Activated CD4-positive, alpha-beta memory T cell treated with anti-CD3 and anti-CD28 coated beads for 36 hours (primary cell): ENCODE results near the gene GTF2A1. TPM values are rescaled to one million over a fixed set of nuclear protein-coding genes. Genes with fewer than 3 reads are reported as not detected.

Experiments
- CTCF ChIA-PET: fragments of 350-600 bp; sonication (Branson Sonifier 250); formaldehyde crosslinking; loops from one replicate; lab custom pipeline; 2021; ENCODE audit warnings: antibody characterized with exemption, inconsistent platforms; lab: Charles Lee
- POLR2A ChIA-PET: fragments of 350-600 bp; sonication (Branson Sonifier 250); formaldehyde crosslinking; loops from one replicate; lab custom pipeline; 2021; ENCODE audit warnings: antibody characterized with exemption; lab: Charles Lee
- DNase-seq: peaks from one replicate; pipeline ENCODE4 v3.0.0-alpha.2; 2020
- H3K27ac Mint-ChIP-seq: one replicate; pipeline ENCODE4 v1.8.0; 2021; ENCODE audit warnings: mixed read lengths
- H3K27me3 Mint-ChIP-seq: one replicate; pipeline ENCODE4 v1.8.0; 2021; ENCODE audit warnings: mixed read lengths
- H3K36me3 Mint-ChIP-seq: one replicate; pipeline ENCODE4 v1.8.0; 2021; ENCODE audit warnings: mixed read lengths
- H3K4me1 Mint-ChIP-seq: one replicate; pipeline ENCODE4 v1.8.0; 2021; ENCODE audit warnings: low read depth, mixed read lengths
- H3K4me3 Mint-ChIP-seq: one replicate; pipeline ENCODE4 v1.8.0; 2021; ENCODE audit warnings: mild to moderate bottlenecking, mixed read lengths
- H3K9me3 Mint-ChIP-seq: one replicate; pipeline ENCODE4 v1.8.0; 2021; ENCODE audit warnings: mixed read lengths
- intact Hi-C: fragments of 100-400 bp; cut with micrococcal nuclease; formaldehyde crosslinking; loops from one replicate; pipeline ENCODE4 v1.15.1; 2023
- total RNA-seq, 2 experiments: library from RNA; stranded (reverse); gene quantifications; one replicate each; pipeline ENCODE4 v1.2.3, GENCODE V29; 2021

GTF2A1 gene
- total RNA-seq, 2 experiments from 2014 or later = 38.9 to 40.1 TPM

DNA sequence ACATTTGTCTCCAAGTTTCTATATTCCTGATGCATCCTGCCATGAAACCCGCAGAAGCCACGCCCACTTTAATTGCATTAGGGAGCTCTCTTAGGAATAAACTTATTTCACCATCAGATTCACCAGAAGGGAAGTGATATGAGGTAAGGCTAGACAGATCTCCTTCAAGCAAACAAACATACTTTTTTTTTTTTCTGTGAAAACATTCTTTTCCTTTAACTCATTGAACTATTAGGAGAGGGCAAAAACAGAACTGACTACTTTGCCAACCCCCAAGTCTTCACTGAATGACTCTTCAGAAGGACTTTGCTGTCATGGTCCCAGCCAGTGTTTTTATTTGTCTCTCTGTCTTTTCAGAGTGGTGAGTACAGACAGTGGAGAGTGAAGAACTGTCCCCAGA lies 48.4 kb downstream of the GTF2A1 start:
- Mint-ChIP-seq H3K9me3 (no peaks in the 10 kb centered on the region), H3K27me3 (no peaks in the 10 kb centered on the region), H3K4me3 (no peak overlapping the region), H3K27ac (no peak overlapping the region), H3K36me3 (peaks cover 1% of the 10 kb centered on the region), H3K4me1 (peaks cover 22% of the 10 kb centered on the region)
- ChIA-PET POLR2A (no interaction called here), CTCF (interaction anchor here (0.6 to 4.0 kb wide), 6 partner anchors 11 to 1958 kb away, joined by 3 to 33 read pairs (median 4); no protein-coding TSS in a partner anchor)
- no peak for DNase-seq
- intact Hi-C loops = no loop called here

DNA sequence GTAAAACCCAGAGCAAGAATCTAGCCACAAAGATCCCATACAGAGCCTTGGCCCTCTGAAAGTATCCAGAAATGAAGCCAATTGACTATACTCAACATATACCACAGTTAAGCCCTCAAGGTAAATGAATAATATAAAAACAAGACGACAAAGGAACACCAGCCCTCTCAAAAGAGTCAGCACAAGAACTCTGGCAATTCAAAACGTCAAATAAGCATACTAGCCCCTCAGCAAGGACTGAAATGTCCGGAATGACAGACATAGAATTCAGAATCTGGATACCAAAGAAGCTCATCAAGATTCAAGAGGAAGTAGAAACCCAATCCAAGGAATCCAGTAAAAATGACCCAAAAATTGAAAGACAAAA lies 49.9 kb downstream of the GTF2A1 start:
- Mint-ChIP-seq H3K27ac (peak overlapping the region; percentile 93), H3K4me3 (peak overlapping the region; percentile 85), H3K4me1 (peaks cover 17% of the 10 kb centered on the region), H3K9me3 (no peaks in the 10 kb centered on the region), H3K27me3 (no peaks in the 10 kb centered on the region), H3K36me3 (no peaks in the 10 kb centered on the region)
- ChIA-PET CTCF (interaction anchor here (0.7 to 4.0 kb wide), 22 partner anchors 9 to 218 kb away, joined by 3 to 33 read pairs (median 5); partner anchors contain the start of genes GTF2A1 and TSHR), POLR2A (interaction anchor here (1.0 kb wide), 1 partner anchor 17 kb away, joined by 3 read pairs; no protein-coding TSS in a partner anchor)
- DNase-seq = no peak
- intact Hi-C loops = loop anchor here (1.0 to 2.0 kb wide), 8 partner anchors 18 to 293 kb away; partner anchors contain the start of genes CEP128 and TSHR

DNA sequence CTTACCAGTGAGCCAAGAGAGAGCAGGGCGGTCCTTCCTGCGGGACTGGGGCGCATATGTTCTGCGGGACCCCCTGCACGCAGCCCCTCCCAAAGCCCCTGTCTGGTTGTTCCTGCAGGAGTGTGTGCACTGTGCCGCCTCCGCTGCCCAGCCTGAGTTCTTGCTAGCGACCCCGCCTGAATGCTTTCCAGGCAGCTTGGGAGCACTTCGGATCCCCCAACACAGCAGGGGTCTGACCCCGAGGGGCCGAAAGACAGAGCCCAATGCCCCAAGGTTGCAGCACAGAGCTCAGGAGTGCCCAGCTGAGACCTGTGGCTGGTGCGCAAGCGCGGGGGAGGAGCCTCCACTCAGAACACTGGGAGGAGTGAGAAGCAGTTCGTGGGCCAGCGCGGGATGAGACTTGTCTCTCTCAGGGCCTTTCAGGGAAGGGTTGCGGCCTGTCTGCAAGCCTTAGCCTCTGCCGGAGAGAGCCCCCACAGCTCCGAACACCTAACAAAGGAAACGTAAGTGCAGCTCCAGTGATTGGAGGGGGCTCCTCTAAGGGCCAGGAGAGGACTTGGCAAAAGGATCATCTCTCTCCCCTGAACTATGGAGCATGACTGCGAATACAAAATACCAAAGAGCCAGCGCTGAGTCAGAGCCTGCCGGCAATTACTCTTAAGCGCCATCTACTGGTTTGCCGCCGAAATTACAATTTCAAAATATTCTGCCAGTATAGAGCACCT lies 50.5 kb downstream of the GTF2A1 start:
- DNase-seq = peak; percentile 92
- intact Hi-C loops = loop anchor here (1.0 to 2.0 kb wide), 8 partner anchors 17 to 294 kb away; partner anchors contain the start of genes CEP128 and TSHR
- Mint-ChIP-seq H3K9me3 (no peaks in the 10 kb centered on the region), H3K4me1 (peaks cover 17% of the 10 kb centered on the region), H3K4me3 (peak overlapping the region; percentile 85), H3K27ac (peak overlapping the region; percentile 93), H3K36me3 (no peaks in the 10 kb centered on the region), H3K27me3 (no peaks in the 10 kb centered on the region)
- CTCF ChIA-PET = interaction anchor here (0.6 to 4.0 kb wide), 28 partner anchors 8 to 340 kb away, joined by 3 to 33 read pairs (median 4); partner anchors contain the start of genes GTF2A1 and TSHR
- POLR2A ChIA-PET = interaction anchor here (0.8 to 1.3 kb wide), 5 partner anchors 10 to 51 kb away, joined by 3 to 7 read pairs (median 3); partner anchors contain the start of gene GTF2A1

DNA sequence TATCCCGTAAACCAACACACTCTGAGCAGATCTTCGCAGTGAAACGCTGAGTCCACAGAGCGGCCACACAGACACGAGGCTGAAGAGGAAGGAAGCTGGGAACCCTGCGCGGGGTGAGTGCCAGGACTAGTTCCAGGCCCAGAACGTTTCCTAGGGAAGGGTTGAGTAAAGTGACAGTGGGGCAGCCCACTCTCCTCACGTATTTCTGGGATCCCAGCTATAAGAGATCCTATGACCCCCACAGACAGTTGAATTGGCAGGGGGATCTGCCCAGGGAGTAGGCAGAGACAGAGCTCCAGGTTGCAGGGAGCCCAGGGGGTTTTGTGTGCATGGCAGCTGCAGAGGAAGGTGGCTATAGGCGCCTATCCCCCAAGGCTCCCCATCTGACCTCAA lies 51.1 kb downstream of the GTF2A1 start:
- Mint-ChIP-seq H3K4me1 (peaks cover 20% of the 10 kb centered on the region), H3K27ac (peak overlapping the region; percentile 93)
- CTCF ChIA-PET = interaction anchor here (0.6 to 4.0 kb wide), 23 partner anchors 8 to 341 kb away, joined by 3 to 33 read pairs (median 4); partner anchors contain the start of genes GTF2A1 and TSHR

DNA sequence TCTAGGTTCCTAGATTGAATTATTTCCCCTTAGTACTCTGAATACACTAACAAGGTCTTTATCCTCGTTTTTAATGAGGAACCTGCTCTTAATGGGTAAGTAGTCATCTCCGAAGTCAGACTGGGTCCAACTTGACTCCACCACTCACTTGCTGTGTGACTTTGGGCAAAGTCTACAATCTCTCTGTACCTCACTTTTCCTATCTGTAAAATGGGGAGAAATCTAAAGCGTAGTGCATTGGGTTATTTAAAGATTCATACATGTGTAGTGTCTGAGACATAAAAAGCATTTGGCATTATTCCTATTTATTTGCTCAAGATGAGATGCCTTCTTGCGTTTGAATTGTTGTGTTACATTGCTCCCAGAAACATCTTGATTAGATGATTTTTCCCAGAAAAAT lies 51.5 kb downstream of the GTF2A1 start:
- Mint-ChIP-seq H3K36me3 (no peaks in the 10 kb centered on the region), H3K9me3 (no peaks in the 10 kb centered on the region), H3K27ac (peak overlapping the region; percentile 93), H3K4me1 (peaks cover 22% of the 10 kb centered on the region), H3K27me3 (no peaks in the 10 kb centered on the region), H3K4me3 (peak overlapping the region; percentile 85)
- no peak for DNase-seq
- intact Hi-C loops = no loop called here
- CTCF ChIA-PET = interaction anchor here (1.0 to 4.0 kb wide), 8 partner anchors 9 to 296 kb away, joined by 3 to 33 read pairs (median 4); no protein-coding TSS in a partner anchor
- POLR2A ChIA-PET = interaction anchor here (1.1 to 1.3 kb wide), 2 partner anchors 23 to 52 kb away, joined by 3 to 7 read pairs; partner anchors contain the start of gene GTF2A1

More for the DNA sequence above, 51.1 kb downstream of the GTF2A1 start:
- intact Hi-C loops = loop anchor here (1.0 to 2.0 kb wide), 8 partner anchors 17 to 295 kb away; partner anchors contain the start of genes CEP128 and TSHR
- Mint-ChIP-seq H3K4me3 (peak overlapping the region; percentile 85), H3K9me3 (no peaks in the 10 kb centered on the region), H3K27me3 (no peaks in the 10 kb centered on the region), H3K36me3 (no peaks in the 10 kb centered on the region)
- DNase-seq = peak; percentile 35
- POLR2A ChIA-PET = interaction anchor here (0.8 to 1.3 kb wide), 5 partner anchors 11 to 51 kb away, joined by 3 to 7 read pairs (median 3); partner anchors contain the start of gene GTF2A1

DNA sequence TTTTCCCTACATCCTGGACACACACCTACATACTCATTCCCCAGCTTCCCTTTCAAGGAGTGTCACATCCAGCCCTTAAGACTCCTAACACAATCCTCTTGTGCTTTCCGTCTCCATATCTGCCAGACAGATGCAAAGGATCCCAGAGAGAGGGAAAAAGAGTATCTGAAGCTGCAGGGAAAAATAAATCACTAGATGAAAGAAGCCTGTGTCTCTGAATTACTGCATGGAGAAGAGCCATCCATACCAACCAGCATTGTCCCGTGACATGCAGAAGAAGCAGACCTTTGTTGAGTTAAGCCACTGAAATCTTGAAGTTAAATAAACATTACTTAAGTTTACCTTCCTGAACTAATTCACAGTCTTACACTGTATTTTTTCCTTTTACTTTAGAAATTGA lies 54.6 kb downstream of the GTF2A1 start:
- ChIA-PET CTCF (interaction anchor here (0.6 to 5.9 kb wide), 4 partner anchors 10 to 211 kb away, joined by 3 to 68 read pairs (median 23); partner anchors contain the start of gene TSHR), POLR2A (no interaction called here)
- peaks cover 22% of the 10 kb centered on the region for H3K4me1 Mint-ChIP-seq
- H3K36me3 Mint-ChIP-seq = no peaks in the 10 kb centered on the region
- H3K4me3 Mint-ChIP-seq = no peak overlapping the region
- DNase-seq = no peak
- no peaks in the 10 kb centered on the region for H3K9me3 Mint-ChIP-seq
- H3K27ac Mint-ChIP-seq = no peak overlapping the region
- intact Hi-C loops = no loop called here
- H3K27me3 Mint-ChIP-seq = no peaks in the 10 kb centered on the region

DNA sequence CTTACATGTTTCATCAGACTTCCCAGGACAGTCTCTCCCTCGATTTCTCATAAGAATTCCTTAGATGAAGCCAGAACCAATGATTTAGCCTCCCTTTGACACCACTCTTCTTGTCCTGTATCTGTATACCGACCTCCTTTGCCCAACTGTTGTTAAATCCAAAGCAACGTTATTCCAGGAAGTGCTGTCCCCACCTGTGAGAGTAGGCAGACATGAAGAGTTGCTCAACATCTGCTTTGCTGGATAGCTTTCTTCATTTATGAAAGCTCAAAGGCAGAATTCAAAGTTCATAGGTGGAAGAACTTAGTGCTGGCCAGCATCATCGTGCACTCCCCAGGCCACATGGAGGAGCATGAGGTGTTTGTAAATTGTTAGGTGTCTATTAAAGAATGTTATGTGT lies 55.6 kb downstream of the GTF2A1 start:
- no peak for DNase-seq
- H3K27ac Mint-ChIP-seq = no peak overlapping the region
- POLR2A ChIA-PET = no interaction called here
- H3K4me1 Mint-ChIP-seq = peaks cover 16% of the 10 kb centered on the region
- H3K4me3 Mint-ChIP-seq = no peak overlapping the region
- CTCF ChIA-PET = interaction anchor here (1.0 to 5.9 kb wide), 4 partner anchors 20 to 210 kb away, joined by 5 to 68 read pairs (median 23); partner anchors contain the start of gene TSHR
- intact Hi-C loops = no loop called here
- H3K9me3 Mint-ChIP-seq = no peaks in the 10 kb centered on the region
- no peaks in the 10 kb centered on the region for H3K27me3 Mint-ChIP-seq
- H3K36me3 Mint-ChIP-seq = no peaks in the 10 kb centered on the region

DNA sequence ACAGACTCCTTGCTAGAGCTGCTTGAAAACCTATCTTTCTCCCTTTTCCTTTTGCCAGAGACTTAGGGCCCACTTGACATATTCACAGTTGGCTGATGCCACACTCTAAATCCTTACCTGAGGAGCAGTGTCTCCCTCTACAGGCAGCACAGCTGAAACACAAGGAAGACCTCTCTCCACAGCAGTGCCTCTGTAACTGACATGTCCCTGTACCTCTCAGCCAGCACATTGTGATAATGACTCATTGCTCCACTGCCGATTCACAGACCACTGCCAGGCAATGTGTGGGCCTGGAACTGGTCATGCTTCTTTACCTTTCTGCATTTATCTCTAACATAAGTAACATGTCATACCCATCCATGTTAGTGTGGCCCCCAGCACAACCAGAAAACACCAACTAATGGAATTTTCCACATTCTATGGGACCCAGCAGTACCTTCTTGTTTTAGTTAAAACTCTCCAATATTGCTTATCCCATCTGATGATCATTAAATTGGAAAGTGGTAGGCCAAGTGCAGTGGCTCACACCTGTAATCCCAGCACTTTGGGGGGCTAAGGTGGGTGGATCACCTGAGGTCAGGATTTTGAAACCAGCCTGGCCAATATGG lies 56.5 kb downstream of the GTF2A1 start:
- Mint-ChIP-seq H3K4me3 (no peak overlapping the region), H3K36me3 (no peaks in the 10 kb centered on the region), H3K4me1 (peaks cover 10% of the 10 kb centered on the region), H3K27ac (no peak overlapping the region), H3K27me3 (no peaks in the 10 kb centered on the region), H3K9me3 (peaks cover 3% of the 10 kb centered on the region)
- ChIA-PET POLR2A (interaction anchor here (0.9 kb wide), 1 partner anchor 168 kb away, joined by 3 read pairs; no protein-coding TSS in a partner anchor), CTCF (interaction anchor here (0.5 to 5.9 kb wide), 13 partner anchors 10 to 605 kb away, joined by 3 to 68 read pairs (median 5); partner anchors contain the start of gene TSHR)
- intact Hi-C loops = loop anchor here (1.0 to 5.0 kb wide), 8 partner anchors 11 to 1107 kb away; partner anchors contain the start of gene DIO2
- peak; percentile 83 for DNase-seq

DNA sequence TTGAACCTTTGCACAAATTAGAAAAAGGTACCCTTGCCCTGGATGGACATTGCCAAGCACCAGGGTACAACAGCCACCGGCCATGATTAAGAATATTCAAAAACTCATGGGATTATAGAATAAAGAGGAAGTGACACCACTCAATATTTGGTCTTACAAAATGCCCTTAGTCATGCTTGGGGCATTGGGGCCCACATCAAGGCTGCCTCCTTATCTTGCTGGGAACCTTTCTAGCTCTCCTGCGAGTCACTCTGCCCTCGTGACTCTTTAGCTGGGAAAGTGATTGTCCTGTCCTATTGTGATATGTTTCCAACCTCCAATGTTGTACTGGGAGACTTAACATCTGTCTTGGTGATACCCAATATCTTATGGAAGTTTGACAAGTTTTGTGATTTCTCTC lies 57.8 kb downstream of the GTF2A1 start:
- Mint-ChIP-seq H3K9me3 (peaks cover 3% of the 10 kb centered on the region), H3K4me1 (peaks cover 8% of the 10 kb centered on the region), H3K36me3 (peaks cover 1% of the 10 kb centered on the region), H3K4me3 (no peak overlapping the region), H3K27ac (no peak overlapping the region), H3K27me3 (no peaks in the 10 kb centered on the region)
- ChIA-PET CTCF (interaction anchor here (0.9 to 5.9 kb wide), 8 partner anchors 7 to 208 kb away, joined by 3 to 68 read pairs (median 12); partner anchors contain the start of gene TSHR), POLR2A (no interaction called here)
- DNase-seq = no peak
- intact Hi-C loops = loop anchor here (5.0 kb wide), 2 partner anchors 951 to 1106 kb away; partner anchors contain the start of gene DIO2

DNA sequence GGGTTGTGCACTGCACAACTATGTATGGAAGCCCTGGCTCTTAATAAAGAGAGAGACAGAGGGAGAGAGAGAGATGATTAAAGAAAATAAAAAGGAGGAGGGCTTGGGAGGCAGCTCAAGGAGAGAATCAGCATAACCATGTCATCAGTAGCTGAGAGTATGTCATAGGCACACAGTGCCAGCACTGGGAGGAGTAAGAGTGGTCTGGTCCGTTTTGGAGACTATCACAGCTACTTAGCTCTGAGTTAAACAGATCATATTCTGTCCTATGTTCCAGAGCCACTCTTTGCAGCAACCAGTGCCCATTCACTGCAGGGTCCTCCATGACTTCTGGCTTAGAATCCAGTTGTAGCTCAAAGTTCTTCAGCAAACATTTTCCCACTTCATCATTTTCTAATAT lies 59.0 kb downstream of the GTF2A1 start:
- Mint-ChIP-seq H3K36me3 (peaks cover 1% of the 10 kb centered on the region), H3K27me3 (no peaks in the 10 kb centered on the region), H3K27ac (no peak overlapping the region), H3K4me3 (no peak overlapping the region), H3K4me1 (peaks cover 8% of the 10 kb centered on the region), H3K9me3 (peaks cover 3% of the 10 kb centered on the region)
- intact Hi-C loops = loop anchor here (5.0 kb wide), 2 partner anchors 949 to 1104 kb away; partner anchors contain the start of gene DIO2
- ChIA-PET POLR2A (no interaction called here), CTCF (interaction anchor here (0.8 to 5.7 kb wide), 4 partner anchors 8 to 175 kb away, joined by 3 to 41 read pairs (median 14); no protein-coding TSS in a partner anchor)
- DNase-seq = no peak

DNA sequence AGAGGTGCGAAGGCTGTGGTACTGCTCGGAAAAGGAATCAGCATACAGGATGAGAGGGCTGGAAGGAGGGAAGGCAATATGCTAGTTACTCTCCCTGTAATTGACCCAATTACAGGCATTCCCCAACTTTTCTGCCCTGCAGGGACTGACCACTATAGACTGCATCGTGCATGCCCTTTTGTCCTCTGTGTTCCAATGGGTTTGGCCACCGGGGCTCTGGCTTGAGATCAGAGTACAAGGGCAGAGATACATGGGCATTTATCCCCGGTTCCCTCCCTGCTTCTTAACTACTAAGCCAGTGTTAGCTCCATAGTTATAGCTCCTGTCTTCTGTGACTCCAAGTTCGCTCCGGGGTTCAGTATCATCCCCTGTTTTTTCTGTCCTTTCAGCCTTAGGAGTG lies 59.7 kb downstream of the GTF2A1 start:
- Mint-ChIP-seq H3K4me1 (peaks cover 8% of the 10 kb centered on the region), H3K27ac (no peak overlapping the region), H3K4me3 (no peak overlapping the region), H3K27me3 (no peaks in the 10 kb centered on the region), H3K36me3 (peaks cover 1% of the 10 kb centered on the region), H3K9me3 (peaks cover 3% of the 10 kb centered on the region)
- ChIA-PET CTCF (interaction anchor here (0.8 to 5.7 kb wide), 5 partner anchors 9 to 174 kb away, joined by 3 to 41 read pairs (median 10); no protein-coding TSS in a partner anchor), POLR2A (no interaction called here)
- DNase-seq = no peak
- intact Hi-C loops = loop anchor here (5.0 kb wide), 2 partner anchors 949 to 1104 kb away; partner anchors contain the start of gene DIO2
